ENCODE results near the gene INPP1. TPM values are rescaled to one million over a fixed set of nuclear protein-coding genes. Genes with fewer than 3 reads are reported as not detected.
"Not testable (repeated sequence)": the region's sequence is repeated elsewhere in the genome, so short reads cannot be mapped to it uniquely, and the experiment has no call there.

Gene INPP1, protein sequence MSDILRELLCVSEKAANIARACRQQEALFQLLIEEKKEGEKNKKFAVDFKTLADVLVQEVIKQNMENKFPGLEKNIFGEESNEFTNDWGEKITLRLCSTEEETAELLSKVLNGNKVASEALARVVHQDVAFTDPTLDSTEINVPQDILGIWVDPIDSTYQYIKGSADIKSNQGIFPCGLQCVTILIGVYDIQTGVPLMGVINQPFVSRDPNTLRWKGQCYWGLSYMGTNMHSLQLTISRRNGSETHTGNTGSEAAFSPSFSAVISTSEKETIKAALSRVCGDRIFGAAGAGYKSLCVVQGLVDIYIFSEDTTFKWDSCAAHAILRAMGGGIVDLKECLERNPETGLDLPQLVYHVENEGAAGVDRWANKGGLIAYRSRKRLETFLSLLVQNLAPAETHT
- polyA plus RNA-seq (2013, experiment 1 of 2; ENCODE audit: insufficient read length): 12.5 TPM
- 12.3 TPM for polyA plus RNA-seq (2013, experiment 2 of 2; ENCODE audit: insufficient read length)

DNA sequence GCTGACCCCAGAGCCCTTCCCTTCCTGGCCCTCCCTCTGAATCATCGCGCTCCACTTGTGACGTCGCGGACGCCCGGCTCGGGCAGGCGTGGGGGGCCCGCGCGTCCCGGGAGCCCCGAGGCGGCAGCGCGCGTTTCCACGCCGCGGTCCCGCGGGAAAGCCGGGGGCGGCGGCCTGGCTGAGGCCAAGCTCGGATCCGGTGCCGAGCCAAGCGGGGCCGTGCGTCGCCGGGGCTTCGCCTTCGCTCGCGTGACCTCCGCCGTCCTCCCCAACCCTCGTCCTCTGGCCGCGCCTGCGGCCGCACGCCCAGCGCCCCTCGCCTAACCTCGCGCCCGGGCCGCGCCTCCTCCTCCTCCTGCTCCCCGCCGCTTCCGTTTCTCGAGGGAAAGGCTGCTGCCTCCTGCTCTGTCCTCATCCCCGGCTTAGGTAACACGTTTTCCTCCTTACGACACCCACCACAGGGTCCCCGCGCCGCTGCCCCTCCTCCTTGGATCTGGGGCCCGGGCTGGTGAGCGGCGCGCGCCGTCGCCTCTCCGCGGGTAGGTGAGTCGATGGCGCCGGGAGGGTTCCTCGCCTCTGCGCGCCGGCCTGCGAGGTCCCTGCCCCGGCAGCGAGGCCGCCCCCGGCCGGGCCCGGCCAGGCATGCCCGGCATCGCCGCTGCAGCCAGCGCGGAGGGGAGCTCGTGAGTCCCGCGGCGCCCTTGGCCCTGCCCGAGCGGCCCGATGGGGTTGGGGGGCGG is at the start of gene INPP1:
Gene INPP1, plus strand, starts transcription at position 54 of the 740 bp plus-strand sequence. CDS start 16,514 bp downstream, outside the sequence.
- DNase-seq: peak; percentile 62

DNA sequence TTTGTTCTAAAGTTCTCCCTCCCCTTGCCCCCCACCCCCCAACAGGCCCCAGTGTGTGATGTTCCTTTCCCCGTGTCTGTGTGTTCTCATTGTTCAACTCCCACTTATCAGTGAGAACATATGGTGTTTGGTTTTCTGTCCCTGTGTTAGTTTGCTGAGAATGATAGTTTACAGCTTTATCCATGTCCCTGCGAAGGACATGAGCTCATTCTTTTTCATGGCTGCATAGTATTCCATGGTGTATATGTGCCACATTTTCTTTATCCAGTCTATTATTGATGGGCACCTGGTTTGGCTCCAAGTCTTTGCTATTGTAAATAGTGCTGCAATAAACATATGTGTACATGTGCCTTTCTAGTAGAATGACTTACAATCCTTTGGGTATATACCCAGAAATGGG is 45.5 kb upstream of the INPP1 start:
- not testable (repeated sequence) for DNase-seq

DNA sequence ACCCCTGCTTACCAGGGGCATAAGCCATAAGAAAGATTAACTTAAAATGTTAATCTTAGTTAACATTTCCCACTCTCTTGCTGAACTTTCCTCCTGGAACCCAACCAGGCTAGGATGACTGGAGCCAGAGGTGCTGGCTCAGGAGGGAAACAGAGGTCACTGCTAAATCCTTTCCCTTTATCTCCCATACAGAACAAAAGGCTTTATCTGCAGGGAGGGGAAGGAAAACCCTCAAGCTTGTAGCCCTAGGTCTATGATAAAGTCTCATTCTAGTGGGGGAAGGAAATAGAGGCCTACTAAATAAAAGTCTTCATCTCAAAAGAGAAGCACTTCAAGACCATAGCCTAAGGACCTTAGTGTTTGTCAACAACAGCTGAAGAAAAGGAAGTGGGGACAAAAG is 42.4 kb upstream of the INPP1 start:
- DNase-seq: no peak

DNA sequence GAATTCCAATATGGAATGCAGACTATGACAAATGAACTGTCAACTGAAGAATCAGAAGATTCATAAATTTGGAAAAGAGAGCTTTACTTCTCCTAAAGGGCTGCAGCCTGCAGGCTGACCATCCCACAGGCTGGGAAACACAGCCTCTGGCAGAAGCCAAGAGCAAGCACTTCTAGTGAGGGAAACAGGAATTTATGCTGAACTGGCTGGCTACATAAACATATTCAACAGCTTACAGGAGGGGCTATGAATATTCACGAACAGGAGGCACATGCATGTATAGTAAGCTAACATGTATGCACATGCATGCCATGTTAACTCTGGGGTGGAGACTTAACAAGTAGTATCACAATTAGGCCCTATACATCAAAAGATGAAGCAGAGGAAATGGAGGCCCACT is 41.3 kb upstream of the INPP1 start:
- DNase-seq: no peak

DNA sequence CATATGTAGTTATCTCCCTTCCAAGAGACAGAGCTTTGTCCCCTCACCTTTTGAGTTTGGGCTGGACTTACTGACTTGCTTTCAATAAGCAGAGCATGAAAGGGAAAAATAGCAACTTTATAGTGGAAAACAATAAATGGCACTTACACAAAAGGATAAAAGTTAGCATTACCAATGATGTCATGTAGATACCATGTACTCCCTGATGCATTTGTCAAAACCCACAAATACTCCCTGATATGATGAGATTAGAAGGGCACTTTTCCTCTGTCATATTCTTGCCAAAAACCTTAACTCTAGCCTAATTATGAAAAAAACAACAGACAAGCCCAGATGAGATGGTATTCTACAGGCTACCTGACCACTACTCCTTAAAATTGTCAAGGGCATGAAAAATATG is 39.7 kb upstream of the INPP1 start:
- DNase-seq: no peak

DNA sequence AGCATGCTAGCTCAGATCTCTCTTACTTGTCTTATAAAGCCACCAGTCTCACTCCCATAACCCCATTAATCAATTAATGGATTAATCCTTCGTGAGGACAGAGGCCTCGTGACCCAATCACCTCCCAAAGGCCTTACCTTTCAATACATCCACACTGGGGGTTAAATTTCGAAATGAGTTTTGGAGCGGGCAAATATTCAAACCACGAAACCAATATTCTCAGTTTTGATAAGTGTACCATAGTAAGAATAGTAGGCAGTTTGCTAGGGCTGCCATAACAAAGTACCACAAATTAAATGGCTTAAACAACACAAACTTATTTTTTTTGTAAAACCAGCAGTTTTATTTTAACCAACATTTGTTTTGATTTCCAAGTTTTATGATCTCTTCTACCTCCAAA is 39.0 kb upstream of the INPP1 start:
- DNase-seq: no peak

DNA sequence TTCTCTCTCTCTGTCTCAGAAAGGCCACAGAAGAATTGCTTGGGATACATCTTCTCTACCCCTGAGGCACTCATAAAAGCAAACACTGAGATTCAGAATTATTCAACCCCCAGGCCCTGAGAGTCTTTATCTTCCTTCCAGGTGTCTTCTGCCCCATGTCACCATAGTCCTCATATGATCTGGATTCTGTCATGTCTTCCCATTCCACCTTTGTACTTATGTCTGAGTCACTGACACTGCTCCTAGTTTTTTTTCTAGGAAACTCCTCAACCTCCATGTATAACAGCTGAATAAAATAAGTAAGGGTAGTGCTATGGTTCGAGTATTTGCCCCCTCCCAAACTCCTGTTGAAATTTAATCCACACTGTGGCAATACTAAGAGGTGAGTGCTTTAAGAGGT is 35.4 kb upstream of the INPP1 start:
- no peak for DNase-seq

DNA sequence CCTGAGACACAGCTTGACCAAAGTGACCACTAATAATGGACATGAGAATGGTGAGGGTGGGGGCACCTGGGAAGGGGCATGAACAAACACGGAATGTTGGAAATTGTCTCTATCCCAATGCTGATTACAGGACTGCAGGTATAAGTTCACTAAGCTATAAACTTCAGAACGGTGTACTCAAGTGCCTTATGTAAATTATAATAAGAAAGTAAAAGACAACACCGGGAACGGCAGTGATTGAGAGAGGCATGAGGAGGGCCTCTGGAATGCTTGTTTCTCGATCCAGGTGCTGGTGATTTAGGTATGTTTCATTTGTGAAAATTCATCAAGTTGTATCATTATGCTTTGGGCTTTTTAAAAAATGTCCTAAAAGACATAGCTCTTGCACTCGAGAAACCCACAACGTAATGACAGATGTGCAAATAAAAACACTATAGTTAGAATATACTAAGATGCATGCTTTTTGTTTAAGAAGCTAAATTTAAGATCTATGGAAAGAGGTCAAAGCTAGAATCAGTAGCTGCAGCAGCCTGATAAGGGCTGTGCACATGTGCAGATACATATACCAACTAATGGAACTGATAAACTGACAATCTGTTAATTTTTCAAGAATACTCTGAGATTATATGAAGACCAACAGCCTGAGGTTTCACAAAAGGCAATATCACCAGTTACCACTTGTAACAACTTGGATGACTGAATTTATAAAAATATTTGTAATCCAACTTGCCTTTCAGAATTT is 31.3 kb upstream of the INPP1 start:
- DNase-seq: no peak

DNA sequence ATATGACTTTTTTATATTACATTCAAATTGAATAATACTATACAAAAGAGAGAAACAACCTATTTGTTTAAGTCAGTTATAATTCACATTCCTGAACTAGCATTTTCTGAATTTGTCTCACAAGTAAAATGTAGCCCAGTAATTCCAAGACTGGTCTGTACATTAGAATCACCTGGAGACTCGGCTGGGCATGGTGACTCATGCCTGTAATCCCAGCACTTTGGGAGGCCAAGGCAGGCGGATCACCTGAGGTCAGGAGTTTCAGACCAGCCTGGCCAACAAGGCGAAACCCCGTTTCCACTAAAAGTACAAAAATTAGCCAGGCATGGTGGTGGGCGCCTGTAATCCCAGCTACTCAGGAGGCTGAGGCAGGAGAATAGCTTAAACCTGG is 30.8 kb upstream of the INPP1 start:
- DNase-seq: not testable (repeated sequence)

DNA sequence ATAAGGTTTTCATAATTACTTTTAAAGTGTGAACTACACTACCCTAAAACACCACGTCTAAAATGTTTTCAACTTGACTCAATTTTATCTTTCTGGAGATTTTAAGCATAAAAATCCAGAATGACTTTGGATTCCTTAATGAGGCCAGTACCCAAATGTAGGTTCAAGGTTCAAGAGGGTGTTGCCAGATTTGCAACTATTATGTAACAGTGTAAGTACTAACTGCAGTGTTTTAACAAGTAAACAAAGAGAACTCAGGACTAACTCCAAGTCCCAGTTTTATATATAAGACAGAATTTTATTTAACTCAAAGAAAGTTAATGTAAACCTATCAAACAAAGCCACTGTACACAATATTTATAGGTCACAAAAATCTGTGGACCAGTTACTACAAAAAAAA is 29.5 kb upstream of the INPP1 start:
- no peak for DNase-seq

DNA sequence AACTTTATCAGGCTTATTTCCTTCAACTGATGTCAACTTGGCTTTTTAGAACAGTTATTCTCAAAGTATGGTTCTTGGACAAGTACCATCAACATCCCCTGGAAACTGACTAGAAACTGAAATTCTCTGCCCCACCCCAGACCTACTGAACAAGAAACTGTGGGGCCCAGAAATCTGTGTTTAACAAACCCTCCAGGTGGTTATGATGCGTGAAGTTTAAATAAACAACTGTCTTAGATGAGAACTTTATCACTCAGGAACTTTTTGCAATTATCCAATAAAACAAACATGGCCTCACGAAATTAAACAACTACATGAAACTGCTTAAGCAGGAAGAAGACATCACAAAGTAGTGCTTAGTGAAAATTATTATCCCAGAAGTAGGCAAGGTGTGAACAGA is 28.1 kb upstream of the INPP1 start:
- no peak for DNase-seq

DNA sequence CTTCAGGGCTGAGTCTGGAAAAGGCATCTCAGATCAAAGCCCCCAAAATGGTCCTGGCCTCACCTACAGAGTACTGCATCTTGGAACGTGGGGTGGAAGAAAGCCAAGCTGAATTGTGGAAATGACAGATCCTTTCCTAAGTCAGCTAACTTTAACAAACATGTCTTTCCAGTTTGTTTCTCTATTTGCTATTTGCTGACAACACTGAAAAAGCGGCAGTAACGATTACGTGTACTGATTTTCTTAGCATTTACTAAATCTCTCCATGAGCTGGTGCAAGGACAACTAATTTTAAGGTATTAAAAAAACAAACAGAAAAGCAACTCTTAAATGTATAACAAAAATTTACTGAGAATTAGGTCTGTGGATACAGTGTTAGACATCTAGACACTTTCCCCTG is 24.9 kb upstream of the INPP1 start:
- no peak for DNase-seq

DNA sequence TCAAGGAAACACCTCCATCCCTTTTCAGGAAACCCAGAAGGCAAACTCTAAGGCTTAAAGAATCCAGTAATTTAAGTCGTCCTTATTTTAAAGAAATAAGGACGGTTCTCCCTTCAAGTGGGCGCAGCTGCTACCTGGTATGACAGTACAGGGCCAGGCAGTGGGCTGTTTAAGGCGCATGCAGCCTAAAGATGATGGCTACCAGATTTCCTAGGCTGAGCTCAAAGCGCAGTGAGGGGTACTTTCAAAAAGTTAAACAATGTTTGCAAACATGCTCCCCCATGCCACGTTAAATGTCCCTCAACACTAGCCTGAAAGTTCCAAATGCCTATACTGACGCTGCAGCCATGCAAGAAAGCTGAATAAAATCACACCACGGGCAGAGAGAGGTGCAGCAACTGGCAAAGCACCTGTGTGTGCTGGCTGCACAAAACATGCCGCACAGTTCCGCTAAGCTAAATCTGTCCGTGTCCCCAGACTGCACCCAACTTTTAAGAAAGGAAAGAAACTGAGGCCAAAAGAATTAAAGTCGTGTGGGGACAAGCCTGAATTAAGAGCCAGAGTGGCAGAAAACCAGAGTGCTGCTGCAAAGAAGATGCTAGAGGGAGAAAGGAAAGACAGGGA is 24.3 kb upstream of the INPP1 start:
- no peak for DNase-seq

DNA sequence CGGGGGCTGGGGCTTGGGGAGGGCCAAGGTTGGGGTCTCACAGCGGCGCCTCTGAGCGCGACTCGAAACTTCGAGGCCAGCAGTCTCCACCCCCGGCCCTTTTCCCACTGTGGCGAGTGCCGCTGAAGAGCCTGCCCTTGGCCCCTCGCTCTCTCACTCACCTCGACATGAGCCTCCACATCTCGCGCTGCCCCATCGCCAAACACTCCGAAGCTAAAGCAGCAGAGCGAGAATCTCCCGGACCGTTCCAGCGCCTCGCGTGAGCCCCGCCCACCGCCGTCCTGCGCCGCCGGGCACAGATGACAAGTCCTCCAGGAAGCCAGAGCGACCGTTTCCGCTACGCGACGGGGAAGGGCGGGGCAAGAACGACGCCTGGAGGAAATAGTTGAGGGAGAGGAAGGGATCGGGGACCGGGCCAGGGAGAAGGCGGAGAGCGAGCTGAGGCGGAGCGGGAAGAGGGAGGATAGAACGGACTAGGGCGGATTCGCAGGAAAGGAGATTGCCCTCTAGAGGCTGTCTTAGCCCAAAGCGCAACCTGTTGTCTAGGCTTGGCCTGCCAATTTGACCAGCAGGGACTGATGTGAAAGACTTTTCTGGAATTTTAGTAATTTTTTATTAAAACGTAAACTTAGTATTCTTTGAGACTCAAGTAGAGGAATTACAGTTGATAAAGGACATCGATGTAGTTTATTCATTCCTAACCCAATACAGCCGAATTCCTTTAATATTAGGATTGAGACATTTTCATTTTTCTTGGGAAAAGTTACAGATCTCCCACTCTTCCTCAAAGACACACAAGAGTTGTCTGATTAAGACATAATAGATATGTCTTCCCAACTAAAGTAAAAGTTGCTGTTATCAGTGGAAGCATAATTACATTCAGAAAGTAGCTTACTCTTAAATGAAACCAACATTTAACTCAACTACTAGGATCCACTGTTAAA is 23.6 kb upstream of the INPP1 start, which contains the start of gene HIBCH:
Gene HIBCH, minus strand, starts transcription at position 272 of the 944 bp plus-strand sequence. Its CDS starts 76 bp downstream, at position 196.
- DNase-seq: peak; percentile 100

DNA sequence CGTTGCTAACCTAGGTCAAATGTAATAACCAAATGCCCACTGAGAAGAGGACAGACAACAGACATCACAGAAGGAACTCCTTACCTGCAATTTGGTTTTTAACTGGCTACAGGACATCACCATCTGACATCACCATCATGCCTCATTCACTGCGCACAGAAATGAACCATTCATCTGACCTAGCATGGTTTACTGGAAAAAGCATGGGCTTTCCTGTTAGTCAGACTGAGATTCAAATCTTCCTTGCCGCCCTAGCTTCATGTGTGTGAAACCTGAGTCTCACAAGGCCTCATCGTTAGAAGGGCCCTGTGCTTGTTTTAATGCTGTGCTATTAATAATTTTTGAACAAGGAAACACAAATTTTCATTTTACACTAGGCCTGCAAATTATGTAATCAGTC is 22.7 kb upstream of the INPP1 start:
- no peak for DNase-seq

DNA sequence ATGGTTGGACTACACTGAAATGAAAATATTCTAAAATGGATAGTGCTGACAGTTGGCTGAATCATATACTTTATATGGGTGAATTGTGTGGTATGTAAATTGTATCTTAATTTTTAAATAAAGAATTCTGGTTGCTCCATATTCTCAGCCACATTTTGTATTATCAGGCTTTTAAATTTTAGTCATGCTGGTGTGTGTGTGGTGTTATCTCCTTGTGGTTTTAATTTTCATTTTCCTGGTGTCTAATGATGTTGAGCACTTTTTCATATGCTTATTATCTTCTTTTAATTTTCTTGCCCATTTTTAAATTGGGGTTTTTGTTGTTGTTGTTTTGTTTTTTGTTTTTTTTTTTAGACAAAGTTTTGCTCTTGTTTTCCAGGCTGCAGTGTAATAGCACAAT is 20.0 kb upstream of the INPP1 start:
- DNase-seq: no peak

DNA sequence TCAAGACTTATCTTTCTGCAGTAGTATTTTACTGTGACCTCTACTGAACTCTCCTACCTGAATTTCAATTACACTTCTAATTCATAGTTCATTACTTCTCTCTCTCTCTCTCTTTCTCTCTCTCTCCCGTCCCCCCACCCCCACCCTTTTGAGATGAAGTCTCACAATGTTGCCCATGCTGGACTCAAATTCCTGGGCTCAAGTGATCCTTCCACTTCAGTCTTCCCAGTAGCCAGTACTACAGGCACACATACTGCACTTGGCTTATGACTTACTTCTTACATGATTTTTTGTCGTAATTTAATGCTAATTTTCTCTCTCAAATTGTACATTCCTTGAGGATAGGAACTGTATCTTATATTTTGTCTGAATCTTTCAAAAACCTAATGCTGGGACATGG is 17.8 kb upstream of the INPP1 start:
- DNase-seq: no peak

DNA sequence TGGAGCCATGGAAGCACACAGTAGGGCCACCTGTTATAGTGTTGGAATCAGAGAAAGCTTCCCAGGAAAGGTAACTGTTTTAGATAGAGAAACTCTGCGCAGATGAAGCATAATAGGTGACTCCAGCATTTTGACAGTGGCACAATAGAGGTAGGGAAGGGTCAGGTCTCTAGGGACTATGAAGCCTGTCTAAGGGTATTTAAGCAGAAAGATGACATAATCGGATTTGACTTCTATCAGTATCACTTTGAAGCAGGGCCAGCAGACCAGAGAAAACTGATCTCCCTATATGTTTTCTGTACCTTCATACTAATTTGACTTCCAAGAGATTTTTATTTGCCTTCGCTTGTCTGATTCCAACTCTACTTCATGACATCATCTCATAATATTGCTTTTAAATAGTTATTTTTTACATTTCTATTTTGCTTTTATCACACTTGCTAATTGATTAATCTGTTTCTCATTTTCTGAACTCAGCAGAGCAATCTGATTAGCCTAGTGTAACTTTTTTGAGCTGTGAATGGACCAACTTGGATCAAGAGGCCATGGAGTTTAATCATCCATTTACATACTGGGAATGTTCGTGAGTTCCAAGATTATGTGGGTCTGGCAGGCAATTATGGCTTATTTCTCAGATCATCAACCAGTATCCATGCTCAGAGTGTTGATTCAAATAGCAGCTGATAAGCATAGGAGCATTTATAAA is 15.4 kb upstream of the INPP1 start:
- DNase-seq: no peak

DNA sequence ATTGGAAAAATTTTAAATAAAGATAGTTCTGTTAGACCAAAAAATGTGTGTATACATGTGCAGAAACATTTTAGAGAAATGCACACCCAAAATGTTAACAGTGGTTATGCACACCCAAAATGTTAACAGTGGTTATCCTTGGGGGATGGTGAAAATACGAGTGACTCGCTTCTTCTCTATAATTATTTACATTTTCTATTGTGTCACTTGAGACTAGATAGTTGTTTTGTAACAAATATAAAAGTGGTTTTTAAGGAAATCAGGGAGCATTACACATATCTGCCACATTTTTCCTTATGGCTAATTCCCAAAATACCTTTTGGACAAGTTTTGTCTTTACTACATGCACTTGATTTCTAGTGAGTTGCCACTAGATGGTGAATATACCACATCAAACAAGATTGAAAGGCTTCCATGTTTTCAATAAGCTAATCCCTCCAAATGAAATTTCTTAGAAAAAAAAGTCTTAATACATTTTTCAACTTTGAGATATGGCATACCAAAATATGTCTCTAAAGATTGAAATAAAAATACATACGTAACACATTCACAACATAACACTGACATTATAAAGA is 14.7 kb upstream of the INPP1 start:
- DNase-seq: no peak

DNA sequence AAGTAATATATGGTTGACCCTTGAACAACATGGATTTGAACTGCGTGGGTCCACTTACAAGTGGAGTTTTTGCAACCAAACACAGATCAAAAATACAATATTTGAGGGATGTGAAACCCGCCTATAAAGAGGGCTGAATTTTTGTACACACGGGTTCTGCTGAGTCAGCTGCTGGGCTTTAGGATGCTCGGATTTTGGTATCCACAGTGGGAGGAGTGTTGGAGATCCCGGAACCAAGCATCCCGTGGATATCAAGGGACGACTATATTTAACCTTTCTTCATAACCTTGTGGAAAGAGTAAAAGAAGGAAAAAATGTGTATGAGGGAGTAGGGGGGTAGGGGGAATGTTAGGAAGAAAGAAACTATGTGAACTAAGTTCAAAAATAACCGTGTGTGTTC is 10.0 kb upstream of the INPP1 start:
- no peak for DNase-seq
